ENCODE results near the gene ZP1.

Gene ZP1

GRCh38 chr11:60855726-60856633 lies 11.4 kb upstream of the ZP1 start, which contains the start of gene PTGDR2:
Gene PTGDR2 (minus strand): TSS chr11:60855950. CDS start chr11:60853722, 2,228 bp downstream.
- DNase-seq (ENCODE audit: low read depth) = no peak
- no peak within 1 kb of the TSS for H3K4me3 ChIP-seq (ENCODE audit: low read depth, low read length)
- TF ChIP-seq CTCF (IDR thresholded peaks at IDR 0.05; ENCODE audit: low read depth, low read length, missing control alignments) = no peak
- in situ Hi-C loops (cut with HindIII; ENCODE audit: low sequenced_read_pairs) = loop anchor here (5.0 kb wide), 1 partner anchor 41 kb away; no protein-coding TSS in a partner anchor

GRCh38 chr11:60857378-60858232 lies 9.7 kb upstream of the ZP1 start:
- DNase-seq (ENCODE audit: low read depth) = no peak
- no peak overlapping the region for H3K4me3 ChIP-seq (ENCODE audit: low read depth, low read length)
- no peak for TF ChIP-seq CTCF (IDR thresholded peaks at IDR 0.05; ENCODE audit: low read depth, low read length, missing control alignments)
- in situ Hi-C loops (cut with HindIII; ENCODE audit: low sequenced_read_pairs) = loop anchor here (5.0 kb wide), 1 partner anchor 40 kb away; no protein-coding TSS in a partner anchor

GRCh38 chr11:60858236-60858635 lies 9.1 kb upstream of the ZP1 start:
- H3K4me3 ChIP-seq (ENCODE audit: low read depth, low read length) = no peak overlapping the region
- no peak for TF ChIP-seq CTCF (IDR thresholded peaks at IDR 0.05; ENCODE audit: low read depth, low read length, missing control alignments)
- DNase-seq (ENCODE audit: low read depth) = no peak
- in situ Hi-C loops (cut with HindIII; ENCODE audit: low sequenced_read_pairs) = loop anchor here (5.0 kb wide), 1 partner anchor 39 kb away; no protein-coding TSS in a partner anchor

- no peak for TF ChIP-seq CTCF (IDR thresholded peaks at IDR 0.05; ENCODE audit: low read depth, low read length, missing control alignments)
- in situ Hi-C loops (cut with HindIII; ENCODE audit: low sequenced_read_pairs) = loop anchor here (5.0 kb wide), 1 partner anchor 38 kb away; no protein-coding TSS in a partner anchor
- no peak overlapping the region for H3K4me3 ChIP-seq (ENCODE audit: low read depth, low read length)
- DNase-seq (ENCODE audit: low read depth) = no peak
These were observed 8.4 kb upstream of the ZP1 start for GRCh38 chr11:60858731-60859464.

GRCh38 chr11:60859616-60860250 lies 7.6 kb upstream of the ZP1 start:
- no peak for DNase-seq (ENCODE audit: low read depth)
- no peak overlapping the region for H3K4me3 ChIP-seq (ENCODE audit: low read depth, low read length)
- TF ChIP-seq CTCF (IDR thresholded peaks at IDR 0.05; ENCODE audit: low read depth, low read length, missing control alignments) = no peak
- in situ Hi-C loops (cut with HindIII; ENCODE audit: low sequenced_read_pairs) = loop anchor here (5.0 kb wide), 1 partner anchor 38 kb away; no protein-coding TSS in a partner anchor

Data from astrocyte of the cerebellum (primary cell).